Astrocyte of the cerebellum (primary cell): ENCODE measurements around the gene TTLL9.

Experiments
- DNase-seq: peaks from one replicate; pipeline ENCODE4 v3.0.0-alpha.2; 2011; ENCODE audit warnings: low read depth
- H3K4me3 ChIP-seq: 2 replicates; pipeline ENCODE4 v1.5.1; 2011; ENCODE audit warnings: mild to moderate bottlenecking, low read depth, low read length, moderate library complexity
- in situ Hi-C: cut with HindIII; loops from 2 replicates; pipeline ENCODE4 v1.10.0; 2017; ENCODE audit warnings: low sequenced_read_pairs
- TF ChIP-seq, protein P1 (sequence below): IDR thresholded peaks from 2 replicates; pipeline ENCODE4 v1.5.1; 2012; ENCODE audit warnings: low read length, low read depth, moderate library complexity, mild to moderate bottlenecking; ENCODE audit errors: missing control alignments

The TTLL9 gene

DNA sequence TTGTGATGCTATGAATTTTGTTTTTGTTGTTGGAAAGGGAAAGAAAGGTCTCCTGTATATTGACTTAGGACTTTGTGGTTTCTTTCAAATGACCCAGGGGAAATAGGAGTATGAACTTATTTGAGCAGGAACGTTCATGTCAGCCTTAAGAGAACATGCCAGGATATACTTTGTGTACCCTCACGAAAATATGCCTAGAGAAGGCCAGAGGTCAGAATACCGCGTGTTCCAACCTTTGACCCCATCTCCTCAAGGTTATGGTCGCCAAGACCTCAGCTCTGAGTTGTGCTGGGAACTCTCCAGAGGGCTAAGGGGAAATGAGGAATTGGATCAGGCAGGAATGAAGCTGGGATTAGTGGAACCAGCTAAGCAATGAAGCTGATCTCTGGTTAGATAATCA lies 11.5 kb downstream of the TTLL9 start:
- TF ChIP-seq, protein P1, sequence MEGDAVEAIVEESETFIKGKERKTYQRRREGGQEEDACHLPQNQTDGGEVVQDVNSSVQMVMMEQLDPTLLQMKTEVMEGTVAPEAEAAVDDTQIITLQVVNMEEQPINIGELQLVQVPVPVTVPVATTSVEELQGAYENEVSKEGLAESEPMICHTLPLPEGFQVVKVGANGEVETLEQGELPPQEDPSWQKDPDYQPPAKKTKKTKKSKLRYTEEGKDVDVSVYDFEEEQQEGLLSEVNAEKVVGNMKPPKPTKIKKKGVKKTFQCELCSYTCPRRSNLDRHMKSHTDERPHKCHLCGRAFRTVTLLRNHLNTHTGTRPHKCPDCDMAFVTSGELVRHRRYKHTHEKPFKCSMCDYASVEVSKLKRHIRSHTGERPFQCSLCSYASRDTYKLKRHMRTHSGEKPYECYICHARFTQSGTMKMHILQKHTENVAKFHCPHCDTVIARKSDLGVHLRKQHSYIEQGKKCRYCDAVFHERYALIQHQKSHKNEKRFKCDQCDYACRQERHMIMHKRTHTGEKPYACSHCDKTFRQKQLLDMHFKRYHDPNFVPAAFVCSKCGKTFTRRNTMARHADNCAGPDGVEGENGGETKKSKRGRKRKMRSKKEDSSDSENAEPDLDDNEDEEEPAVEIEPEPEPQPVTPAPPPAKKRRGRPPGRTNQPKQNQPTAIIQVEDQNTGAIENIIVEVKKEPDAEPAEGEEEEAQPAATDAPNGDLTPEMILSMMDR, result no peak
- H3K4me3 ChIP-seq, result no peak overlapping the region
- in situ Hi-C loops, result loop anchor here (5.0 kb wide), 1 partner anchor 60 kb away; no protein-coding TSS in a partner anchor
- no peak for DNase-seq

DNA sequence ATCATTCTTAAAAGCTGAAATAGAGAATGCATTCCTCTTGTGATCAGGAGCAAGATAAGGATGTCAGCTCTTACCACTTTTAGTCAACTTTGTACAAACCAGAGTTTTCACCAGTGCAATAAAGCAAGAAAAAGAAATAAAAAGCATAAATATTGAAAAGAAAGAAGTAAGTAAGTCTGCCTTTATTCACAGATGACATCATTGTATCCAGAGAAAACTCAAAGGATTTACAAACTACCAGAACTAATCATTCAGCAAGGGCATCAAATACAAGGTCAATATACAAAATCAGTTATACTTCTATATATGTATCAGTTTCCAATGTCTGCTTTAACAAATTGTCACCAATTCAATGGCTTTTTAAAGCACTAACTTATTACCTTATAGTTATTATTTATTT lies 13.4 kb downstream of the TTLL9 start:
- in situ Hi-C loops, result loop anchor here (5.0 kb wide), 1 partner anchor 58 kb away; no protein-coding TSS in a partner anchor
- no peak overlapping the region for H3K4me3 ChIP-seq
- TF ChIP-seq, protein P1, result no peak
- no peak for DNase-seq

DNA sequence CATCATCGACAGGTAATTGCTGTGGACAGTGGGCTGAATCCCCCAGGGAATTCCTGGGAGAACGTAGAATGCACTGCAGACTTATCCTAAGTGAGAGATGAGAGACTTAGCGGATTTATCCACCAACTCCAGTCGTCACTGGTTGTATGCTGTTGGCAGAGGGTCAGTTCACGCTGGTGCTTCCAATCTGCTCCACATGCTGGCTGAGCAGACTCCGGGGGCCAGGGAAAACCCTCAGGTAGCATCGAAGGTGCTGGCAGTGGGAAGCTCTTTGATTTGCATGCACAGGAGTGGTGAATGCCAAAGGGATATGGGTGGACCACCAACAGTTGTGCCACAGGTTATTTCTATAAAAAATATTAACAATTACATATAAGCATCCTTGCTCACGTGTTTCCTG lies 20.2 kb downstream of the TTLL9 start:
- no peak overlapping the region for H3K4me3 ChIP-seq
- in situ Hi-C loops, result no loop called here
- no peak for DNase-seq
- TF ChIP-seq, protein P1, result no peak

DNA sequence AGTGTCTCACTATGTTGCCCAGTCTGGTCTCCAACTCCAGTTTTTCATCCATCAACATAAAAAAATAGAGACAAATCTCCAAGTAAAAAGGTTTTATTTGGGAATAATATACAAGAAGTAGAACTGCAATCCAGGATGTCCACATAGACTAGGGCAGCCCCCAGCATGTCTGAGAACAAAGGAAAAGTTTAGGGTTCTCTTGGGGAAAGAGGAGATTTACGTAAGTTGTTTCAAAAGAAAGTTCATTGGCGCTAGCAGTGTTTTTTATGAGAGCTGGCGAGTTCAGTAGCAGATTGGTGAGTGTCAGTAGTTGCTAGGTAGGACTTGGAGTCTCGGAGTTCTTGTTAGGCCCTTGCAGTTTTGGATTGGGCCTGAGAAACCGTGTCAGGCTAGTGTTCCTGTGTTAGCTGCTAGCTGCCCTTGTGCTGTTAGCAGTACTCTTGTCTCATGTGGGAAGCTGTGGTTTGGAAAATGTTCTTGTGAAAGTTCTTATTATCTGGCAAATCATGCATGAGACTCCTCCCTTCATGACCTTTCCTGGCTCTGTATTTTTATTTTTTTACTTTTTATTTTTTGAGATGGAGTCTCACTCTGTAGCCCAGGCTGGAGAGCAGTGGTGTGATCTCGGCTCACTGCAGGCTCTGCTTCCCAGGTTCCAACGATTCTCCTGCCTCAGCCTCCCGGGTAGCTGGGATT lies 24.7 kb downstream of the TTLL9 start:
- H3K4me3 ChIP-seq, result no peak overlapping the region
- TF ChIP-seq, protein P1, result no peak
- no peak for DNase-seq
- in situ Hi-C loops, result no loop called here

DNA sequence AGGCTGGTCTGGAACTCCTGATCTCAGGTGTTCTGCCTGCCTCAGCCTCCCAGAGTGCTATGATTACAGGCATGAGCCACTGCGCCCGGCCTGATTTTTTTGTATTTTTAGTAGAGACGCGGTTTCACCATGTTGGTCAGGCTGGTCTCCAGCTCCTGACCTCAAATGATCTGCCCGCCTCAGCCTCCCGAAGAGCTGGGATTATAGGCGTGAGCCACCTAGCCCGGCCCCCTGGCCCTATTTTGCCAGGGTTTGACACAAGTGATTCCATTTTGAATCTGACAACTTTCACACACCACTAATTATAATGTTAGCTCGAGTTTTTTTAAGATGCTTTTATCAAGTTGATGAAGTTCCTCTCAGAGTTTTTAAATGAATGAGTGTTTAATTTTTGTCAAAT lies 25.6 kb downstream of the TTLL9 start:
- TF ChIP-seq, protein P1, result no peak
- no peak for DNase-seq
- no peak overlapping the region for H3K4me3 ChIP-seq
- in situ Hi-C loops, result no loop called here

DNA sequence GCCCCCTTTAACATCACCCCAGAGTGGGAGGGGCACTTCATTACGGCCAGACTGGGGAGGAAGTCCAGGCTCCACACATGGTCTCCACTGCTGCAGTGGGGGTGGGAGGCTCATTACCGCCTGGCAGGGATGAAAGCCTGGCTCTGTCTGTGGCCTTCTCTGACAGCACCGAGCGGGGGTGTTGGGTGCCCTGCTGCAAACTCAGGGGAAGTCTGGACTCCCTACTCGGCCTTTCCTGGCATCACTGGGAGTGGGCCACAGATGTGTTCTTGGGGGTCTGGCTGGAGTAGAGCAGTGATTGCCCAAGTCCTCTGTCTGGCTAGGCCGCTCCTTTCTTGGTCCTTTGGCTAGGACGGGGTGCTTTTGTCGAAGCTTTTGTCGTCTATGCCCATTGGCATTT lies 27.1 kb downstream of the TTLL9 start:
- no peak for DNase-seq
- TF ChIP-seq, protein P1, result no peak
- in situ Hi-C loops, result no loop called here
- H3K4me3 ChIP-seq, result no peak overlapping the region
